Nucleus accumbens (tissue), 56 donors: ENCODE data around the gene PCIF1.
"Not testable (repeated sequence)": the region's sequence is repeated elsewhere in the genome, so short reads cannot be mapped to it uniquely, and the experiment has no call there.

Experiments used
- DNase-seq, 56 donors: peaks; one replicate each; lab custom pipeline; 2025; lab: John Stamatoyannopoulos, UW

The PCIF1 gene

GRCh38 chr20:45920462-45921336, 13.8 kb upstream of the PCIF1 start:
- no peak for DNase-seq

- no peak for DNase-seq
Measured at GRCh38 chr20:45921337-45922189, 12.9 kb upstream of the PCIF1 start.

- no peak for DNase-seq
Measured at GRCh38 chr20:45924391-45925261, 9.9 kb upstream of the PCIF1 start.

GRCh38 chr20:45925821-45926506, 8.5 kb upstream of the PCIF1 start:
- no peak for DNase-seq

- DNase-seq, result no peak
Measured at GRCh38 chr20:45926731-45927070, 7.8 kb upstream of the PCIF1 start.

- no peak for DNase-seq
Measured at GRCh38 chr20:45927071-45927878, 7.2 kb upstream of the PCIF1 start.

- DNase-seq, result not testable (repeated sequence)
Measured at GRCh38 chr20:45931680-45932079, 2.8 kb upstream of the PCIF1 start.

GRCh38 chr20:45933266-45934045, 1.0 kb upstream of the PCIF1 start:
- peak; percentile 19 to 80 (median 54) for DNase-seq

GRCh38 chr20:45934046-45934585, 367 bp upstream of the PCIF1 start:
- peak in 35 of 56 donors; percentile 56 to 92 (median 82) for DNase-seq

GRCh38 chr20:45935416-45936046, 1.0 kb downstream of the PCIF1 start:
- peak in 1 of 56 donors; percentile 34 for DNase-seq

- DNase-seq, result no peak
Measured at GRCh38 chr20:45937765-45938164, 3.3 kb downstream of the PCIF1 start.

GRCh38 chr20:45938727-45939438, 4.4 kb downstream of the PCIF1 start:
- no peak for DNase-seq

- no peak for DNase-seq
Measured at GRCh38 chr20:45940053-45940452, 5.6 kb downstream of the PCIF1 start.

- DNase-seq, result no peak
Measured at GRCh38 chr20:45940469-45940868, 6.0 kb downstream of the PCIF1 start.

GRCh38 chr20:45943613-45944012, 9.1 kb downstream of the PCIF1 start:
- no peak for DNase-seq

GRCh38 chr20:45944151-45944964, 9.9 kb downstream of the PCIF1 start:
- peak in 4 of 56 donors; percentile 23 to 63 (median 38) for DNase-seq
